Inflammatory macrophage (primary cell): ENCODE results near the gene PAX9.
"Not testable (repeated sequence)": the region's sequence is repeated elsewhere in the genome, so short reads cannot be mapped to it uniquely, and the experiment has no call there.

Source experiments
- DNase-seq, 2 donors: peaks; one replicate each; pipeline ENCODE4 v3.0.0-alpha.2; 2020 to 2022

Gene PAX9

GRCh38 chr14:36675581-36675980, 13.9 kb downstream of the PAX9 start:
- DNase-seq: no peak

GRCh38 chr14:36676236-36676635, 14.6 kb downstream of the PAX9 start:
- no peak for DNase-seq

GRCh38 chr14:36682338-36682737, 20.7 kb downstream of the PAX9 start:
- DNase-seq: no peak

- no peak for DNase-seq
Measured at GRCh38 chr14:36683083-36683724, 21.5 kb downstream of the PAX9 start.

- no peak for DNase-seq
Measured at GRCh38 chr14:36684946-36685345, 23.3 kb downstream of the PAX9 start.

GRCh38 chr14:36690311-36691040, 28.8 kb downstream of the PAX9 start:
- DNase-seq: no peak

GRCh38 chr14:36699420-36699819, 37.8 kb downstream of the PAX9 start:
- not testable (repeated sequence) for DNase-seq

- DNase-seq: no peak
Measured at GRCh38 chr14:36700651-36701050, 39.0 kb downstream of the PAX9 start.

- DNase-seq: no peak
Measured at GRCh38 chr14:36701132-36701531, 39.5 kb downstream of the PAX9 start.

- no peak for DNase-seq
Measured at GRCh38 chr14:36702474-36702873, 40.8 kb downstream of the PAX9 start.

- DNase-seq: no peak
Measured at GRCh38 chr14:36707570-36707969, 45.9 kb downstream of the PAX9 start.

GRCh38 chr14:36713960-36714703, 52.5 kb downstream of the PAX9 start:
- DNase-seq: no peak

- DNase-seq: no peak
Measured at GRCh38 chr14:36716614-36717184, 55.0 kb downstream of the PAX9 start.

- DNase-seq: no peak
Measured at GRCh38 chr14:36717363-36717762, 55.7 kb downstream of the PAX9 start.

GRCh38 chr14:36718216-36718615, 56.6 kb downstream of the PAX9 start:
- no peak for DNase-seq

GRCh38 chr14:36719823-36720222, 58.2 kb downstream of the PAX9 start:
- no peak for DNase-seq

GRCh38 chr14:36720657-36721056, 59.0 kb downstream of the PAX9 start:
- no peak for DNase-seq

- DNase-seq: no peak
Measured at GRCh38 chr14:36721877-36722276, 60.2 kb downstream of the PAX9 start.

GRCh38 chr14:36723530-36723929, 61.9 kb downstream of the PAX9 start:
- DNase-seq: no peak

- DNase-seq: no peak
Measured at GRCh38 chr14:36724162-36724561, 62.5 kb downstream of the PAX9 start.

GRCh38 chr14:36726128-36726527, 64.5 kb downstream of the PAX9 start:
- no peak for DNase-seq
